NB4 (cell line): ENCODE data around the gene POLR2L.

Experiments
- DNase-seq: peaks from one replicate; pipeline ENCODE4 v3.0.0; 2010; ENCODE audit warnings: low read depth
- H3K4me3 ChIP-seq: one replicate; pipeline ENCODE4 v1.5.1; 2011; ENCODE audit warnings: mild to moderate bottlenecking, low read depth, low read length, moderate library complexity
- CTCF ChIP-seq: IDR thresholded peaks from one replicate; pipeline ENCODE4 v1.5.1; 2012; ENCODE audit warnings: low read depth, low read length
- MAX ChIP-seq: IDR thresholded peaks from 2 replicates; pipeline ENCODE4 v1.6.1; 2011; ENCODE audit warnings: low read depth, low read length
- MYC ChIP-seq: IDR thresholded peaks from 2 replicates; pipeline ENCODE4 v1.6.1; 2011; ENCODE audit warnings: low read depth, low read length
- POLR2A ChIP-seq: IDR thresholded peaks from 2 replicates; pipeline ENCODE4 v1.6.1; 2011; ENCODE audit warnings: mild to moderate bottlenecking; ENCODE audit not compliant: insufficient read length; ENCODE audit errors: extremely low read depth

Gene POLR2L

GRCh38 chr11:876545-876944 lies 34.2 kb upstream of the POLR2L start:
- H3K4me3 ChIP-seq: no peak overlapping the region
- DNase-seq: no peak
- TF ChIP-seq MYC (no peak), MAX (no peak), CTCF (no peak), POLR2A (no peak)

- DNase-seq: no peak
- TF ChIP-seq CTCF: no peak
- TF ChIP-seq MAX: no peak
- TF ChIP-seq POLR2A: no peak
- no peak for TF ChIP-seq MYC
- no peak overlapping the region for H3K4me3 ChIP-seq
Observed at GRCh38 chr11:875769-876301, 33.5 kb upstream of the POLR2L start.

- TF ChIP-seq POLR2A (no peak), MYC (no peak), MAX (no peak), CTCF (no peak)
- no peak for DNase-seq
- H3K4me3 ChIP-seq: no peak overlapping the region
Observed at GRCh38 chr11:875203-875602, 32.9 kb upstream of the POLR2L start.

- no peak for DNase-seq
- TF ChIP-seq MYC (no peak), MAX (no peak), POLR2A (no peak), CTCF (no peak)
- H3K4me3 ChIP-seq: no peak overlapping the region
Observed at GRCh38 chr11:873706-874105, 31.4 kb upstream of the POLR2L start.

- no peak overlapping the region for H3K4me3 ChIP-seq
- DNase-seq: no peak
- no peak for TF ChIP-seq POLR2A
- TF ChIP-seq MAX: no peak
- no peak for TF ChIP-seq MYC
- TF ChIP-seq CTCF: no peak
Observed at GRCh38 chr11:872799-873198, 30.5 kb upstream of the POLR2L start.

GRCh38 chr11:871472-871871 lies 29.1 kb upstream of the POLR2L start:
- no peak for DNase-seq
- no peak overlapping the region for H3K4me3 ChIP-seq
- no peak for TF ChIP-seq POLR2A
- TF ChIP-seq MAX: no peak
- no peak for TF ChIP-seq CTCF
- no peak for TF ChIP-seq MYC
